Lower lobe of right lung (tissue), 2 donors: ENCODE data around the gene MOB1A. TPM values are rescaled to one million over a fixed set of nuclear protein-coding genes. Genes with fewer than 3 reads are reported as not detected.

Experiments
- ATAC-seq, 2 donors: fragments of 200-7000 bp; cut with Tn5 transposase; one replicate each; pipeline ENCODE4 v1.9.1; 2020 to 2022; ENCODE audit warnings: mild to moderate bottlenecking in 2 of 2, moderate library complexity in 2 of 2
- DNase-seq: peaks from one replicate; pipeline ENCODE4 v3.0.0-alpha.2; 2020
- H3K27ac ChIP-seq: fragments of 200-600 bp; one replicate; pipeline ENCODE4 v1.8.0; 2022
- H3K27me3 ChIP-seq: fragments of 200-600 bp; one replicate; pipeline ENCODE4 v1.8.0; 2022; ENCODE audit warnings: low read depth
- H3K36me3 ChIP-seq: fragments of 200-600 bp; one replicate; pipeline ENCODE4 v1.8.0; 2022; ENCODE audit warnings: mild to moderate bottlenecking
- H3K4me1 ChIP-seq: fragments of 200-600 bp; one replicate; pipeline ENCODE4 v1.8.0; 2022
- H3K4me3 ChIP-seq: fragments of 200-600 bp; one replicate; pipeline ENCODE4 v1.8.0; 2022; ENCODE audit warnings: mild to moderate bottlenecking
- H3K9me3 ChIP-seq: fragments of 200-600 bp; one replicate; pipeline ENCODE4 v1.8.0; 2022
- intact Hi-C: fragments of 100-400 bp; cut with DNase I; formaldehyde crosslinking; loops from one replicate; pipeline ENCODE4 v1.11.0; 2022
- total RNA-seq: library from RNA; stranded (reverse); fragmentation: NEBNext Ultra II Directional; extraction: Animal tissue kit (Norgen Biotek cat#: 25700); gene quantifications from one replicate; pipeline ENCODE4 v1.2.1, GENCODE V29; 2021
- TF ChIP-seq, protein P1 (sequence below): fragments of 200-600 bp; IDR thresholded peaks from one replicate; pipeline ENCODE4 v1.8.0; 2022; ENCODE audit warnings: antibody characterized with exemption, mild to moderate bottlenecking
- donor health status: DM: no; HTN: yes; CAD: no; lungs with severe emphysema.

The MOB1A gene
- total RNA-seq, 1 donor from 2014 or later: 146 TPM

DNA sequence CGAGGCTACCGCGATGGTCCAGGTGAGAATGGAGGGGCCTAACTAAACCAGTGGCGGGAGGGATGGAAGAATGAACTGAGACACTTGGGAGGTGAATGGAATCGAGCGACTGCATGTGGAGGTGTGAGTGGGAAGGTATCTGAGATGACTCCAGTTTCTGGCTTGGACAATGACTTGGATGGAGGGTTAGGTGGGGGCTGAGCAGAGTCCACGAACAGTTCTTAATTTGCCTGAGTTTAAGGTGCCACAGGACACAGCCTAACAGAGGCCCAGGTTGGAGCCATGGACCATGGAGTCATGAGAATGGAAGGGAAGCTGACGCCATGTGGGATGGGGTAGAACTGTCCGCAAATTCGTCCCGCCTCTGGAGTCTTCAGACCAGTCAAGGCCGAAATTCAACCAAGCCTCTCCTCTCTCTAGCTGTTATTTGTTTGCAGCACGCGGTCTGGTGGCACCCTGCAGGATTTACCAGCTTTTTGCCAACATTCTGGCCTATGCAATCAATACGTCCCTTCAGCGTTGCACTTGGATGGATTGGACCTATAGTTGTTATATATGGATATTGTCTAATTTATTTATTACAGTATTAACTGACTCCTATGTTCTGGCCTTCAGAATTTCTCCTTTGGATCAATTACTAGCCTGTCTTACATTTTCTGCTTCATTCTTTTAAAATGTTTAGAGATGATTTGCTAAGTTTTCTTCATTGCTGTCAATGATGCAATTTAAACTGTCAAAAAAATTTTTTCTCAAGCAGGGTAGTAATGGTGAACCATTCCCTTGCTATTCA lies 30.0 kb downstream of the MOB1A start:
- TF ChIP-seq, protein P1, sequence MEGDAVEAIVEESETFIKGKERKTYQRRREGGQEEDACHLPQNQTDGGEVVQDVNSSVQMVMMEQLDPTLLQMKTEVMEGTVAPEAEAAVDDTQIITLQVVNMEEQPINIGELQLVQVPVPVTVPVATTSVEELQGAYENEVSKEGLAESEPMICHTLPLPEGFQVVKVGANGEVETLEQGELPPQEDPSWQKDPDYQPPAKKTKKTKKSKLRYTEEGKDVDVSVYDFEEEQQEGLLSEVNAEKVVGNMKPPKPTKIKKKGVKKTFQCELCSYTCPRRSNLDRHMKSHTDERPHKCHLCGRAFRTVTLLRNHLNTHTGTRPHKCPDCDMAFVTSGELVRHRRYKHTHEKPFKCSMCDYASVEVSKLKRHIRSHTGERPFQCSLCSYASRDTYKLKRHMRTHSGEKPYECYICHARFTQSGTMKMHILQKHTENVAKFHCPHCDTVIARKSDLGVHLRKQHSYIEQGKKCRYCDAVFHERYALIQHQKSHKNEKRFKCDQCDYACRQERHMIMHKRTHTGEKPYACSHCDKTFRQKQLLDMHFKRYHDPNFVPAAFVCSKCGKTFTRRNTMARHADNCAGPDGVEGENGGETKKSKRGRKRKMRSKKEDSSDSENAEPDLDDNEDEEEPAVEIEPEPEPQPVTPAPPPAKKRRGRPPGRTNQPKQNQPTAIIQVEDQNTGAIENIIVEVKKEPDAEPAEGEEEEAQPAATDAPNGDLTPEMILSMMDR: no peak
- Histone ChIP-seq H3K4me3 (peak overlapping the region; percentile 94), H3K27ac (peak overlapping the region; percentile 68), H3K27me3 (no peaks in the 10 kb centered on the region), H3K36me3 (peaks cover 35% of the 10 kb centered on the region), H3K9me3 (no peaks in the 10 kb centered on the region), H3K4me1 (peaks cover 22% of the 10 kb centered on the region)
- intact Hi-C loops: no loop called here
- ATAC-seq: no peak
- no peak for DNase-seq

DNA sequence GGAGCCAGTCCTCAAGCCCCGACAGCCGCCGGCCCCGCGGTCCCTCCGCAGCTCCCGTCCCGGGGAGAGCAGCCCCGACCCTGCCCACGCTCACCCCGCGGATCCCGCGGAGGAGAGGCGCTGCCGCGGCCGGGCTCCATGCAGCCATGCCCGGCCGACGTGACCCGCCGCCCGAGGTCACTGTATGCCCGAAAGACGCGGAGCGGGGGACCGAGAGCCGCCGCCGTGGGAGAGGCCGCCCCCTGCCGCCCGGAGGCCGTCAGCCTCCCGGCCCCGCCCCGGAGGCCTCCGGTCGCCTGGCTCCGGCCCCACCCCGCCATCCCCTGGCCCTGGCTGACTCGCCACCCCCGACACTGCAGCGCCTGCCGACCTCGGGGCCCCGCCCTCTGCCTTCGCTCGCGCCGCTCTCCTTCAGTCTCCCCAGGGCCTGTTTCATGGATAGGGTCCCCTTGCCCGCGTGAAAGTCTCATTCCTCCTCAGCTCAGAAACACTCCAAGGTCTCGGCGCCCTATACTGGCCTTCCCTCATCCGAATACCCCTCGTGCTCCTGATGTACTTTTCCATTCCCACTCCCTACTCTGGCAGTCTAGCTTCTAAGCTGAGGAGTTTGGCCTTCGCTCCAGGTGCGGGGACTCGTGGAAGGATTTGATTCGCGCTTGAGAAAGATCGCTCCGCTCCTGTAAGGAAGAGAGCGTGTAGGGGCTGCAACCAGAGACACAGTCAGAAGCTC lies 30.8 kb downstream of the MOB1A start, which contains the start of gene BOLA3:
Gene BOLA3, minus strand, starts transcription at position 186 of the 730 bp plus-strand sequence. Its CDS starts 38 bp downstream, at position 148.
- intact Hi-C loops: no loop called here
- H3K27me3 ChIP-seq: no peaks in the 10 kb centered on the region
- peak; percentile 92 for DNase-seq
- no peaks in the 10 kb centered on the region for H3K9me3 ChIP-seq
- peaks cover 28% of the 10 kb centered on the region for H3K36me3 ChIP-seq
- peak; percentile 98 to 99 for ATAC-seq
- peak within 1 kb of the TSS; percentile 94 for H3K4me3 ChIP-seq
- H3K4me1 ChIP-seq: peaks cover 22% of the 10 kb centered on the region
- TF ChIP-seq, protein P1: peak; percentile 83
- H3K27ac ChIP-seq: peak within 1 kb of the TSS; percentile 68

DNA sequence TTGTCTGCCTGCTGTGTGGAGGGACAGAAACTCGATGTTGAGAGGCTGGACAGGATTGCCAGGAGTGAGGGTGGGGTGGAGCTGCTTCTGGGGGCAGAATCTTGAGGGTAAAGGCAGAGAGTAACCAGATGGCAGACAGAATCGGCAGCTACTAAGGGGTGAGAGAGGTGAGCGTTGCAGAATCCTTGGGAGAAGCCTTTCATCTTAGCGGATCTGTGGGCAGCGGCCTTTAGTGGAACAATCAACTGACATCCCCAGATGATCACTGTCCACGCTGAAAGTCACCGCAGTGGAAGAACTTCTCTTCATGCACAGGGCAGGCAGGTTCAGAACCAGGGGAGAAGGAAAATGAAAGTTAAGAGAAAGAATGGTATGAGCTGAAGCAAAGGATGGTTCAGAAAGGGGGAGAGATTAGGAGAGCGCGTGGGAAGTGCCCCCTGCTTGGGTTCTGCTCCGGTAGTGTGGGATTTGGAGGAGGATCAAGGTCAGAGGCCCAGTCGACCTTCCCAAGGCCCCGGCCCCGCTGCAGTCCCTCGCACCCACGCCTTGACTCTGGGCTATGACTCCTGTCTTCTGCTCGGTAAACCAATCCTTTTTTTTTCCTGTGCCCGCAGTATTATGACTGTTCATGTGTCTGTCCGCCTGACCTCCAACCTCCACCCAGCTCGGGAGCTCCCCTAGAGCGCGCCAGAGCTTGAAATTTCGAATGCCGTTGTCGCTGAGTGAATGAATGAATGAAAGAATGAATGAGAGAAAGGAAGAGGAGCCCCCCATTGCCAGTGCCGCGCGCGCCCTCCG lies 31.6 kb downstream of the MOB1A start:
- Histone ChIP-seq H3K27me3 (no peaks in the 10 kb centered on the region), H3K4me3 (peak overlapping the region; percentile 94), H3K27ac (peak overlapping the region; percentile 68), H3K36me3 (peaks cover 26% of the 10 kb centered on the region), H3K4me1 (peaks cover 22% of the 10 kb centered on the region), H3K9me3 (no peaks in the 10 kb centered on the region)
- TF ChIP-seq, protein P1: no peak
- ATAC-seq (peak in 1 of 2 donors; percentile 34), DNase-seq (no peak)
- intact Hi-C loops: no loop called here

DNA sequence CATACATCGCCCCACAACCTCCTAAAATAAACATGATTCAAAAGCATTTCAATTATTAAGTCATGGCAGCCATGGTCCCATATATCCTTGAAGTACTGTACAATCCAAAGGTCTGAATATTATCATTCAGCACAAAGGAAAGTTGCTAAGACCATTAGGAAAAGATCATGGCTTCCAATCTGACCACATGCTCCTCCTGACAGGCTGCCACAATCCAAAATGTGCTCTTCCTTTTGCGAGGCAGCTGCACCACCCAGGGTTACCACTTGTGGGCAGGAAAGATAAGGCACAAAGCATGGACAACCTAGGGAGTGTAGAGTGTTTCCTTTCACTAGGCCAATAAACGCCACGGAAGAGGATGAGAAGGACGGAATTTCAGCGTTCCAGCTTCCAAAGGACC lies 36.3 kb downstream of the MOB1A start:
- ATAC-seq: no peak
- DNase-seq: no peak
- Histone ChIP-seq H3K4me1 (peaks cover 14% of the 10 kb centered on the region), H3K27me3 (no peaks in the 10 kb centered on the region), H3K9me3 (no peaks in the 10 kb centered on the region), H3K36me3 (peaks cover 20% of the 10 kb centered on the region), H3K4me3 (no peak overlapping the region), H3K27ac (no peak overlapping the region)
- intact Hi-C loops: no loop called here
- TF ChIP-seq, protein P1: no peak
